PC-9 (cell line): ENCODE measurements around the gene VSTM5.

Source experiments
- CTCF ChIP-seq: fragments of 200-600 bp; sonication (generic); conservative IDR thresholded peaks from 2 replicates; pipeline ENCODE4 v1.6.1; 2017; ENCODE audit warnings: mixed run types, antibody characterized with exemption, mild to moderate bottlenecking, moderate library complexity
- EZH2 ChIP-seq: fragments of 200-600 bp; sonication (generic); IDR thresholded peaks from 2 replicates; pipeline ENCODE4 v1.8.0; 2017; ENCODE audit warnings: antibody characterized with exemption, low read depth

GRCh38 chr11:93783362-93783761 lies 67.1 kb downstream of the VSTM5 start:
- TF ChIP-seq CTCF (no peak), EZH2 (no peak)
